ENCODE results near the gene BACE1.
"Not testable (repeated sequence)": the region's sequence is repeated elsewhere in the genome, so short reads cannot be mapped to it uniquely, and the experiment has no call there.

BACE1 gene

DNA sequence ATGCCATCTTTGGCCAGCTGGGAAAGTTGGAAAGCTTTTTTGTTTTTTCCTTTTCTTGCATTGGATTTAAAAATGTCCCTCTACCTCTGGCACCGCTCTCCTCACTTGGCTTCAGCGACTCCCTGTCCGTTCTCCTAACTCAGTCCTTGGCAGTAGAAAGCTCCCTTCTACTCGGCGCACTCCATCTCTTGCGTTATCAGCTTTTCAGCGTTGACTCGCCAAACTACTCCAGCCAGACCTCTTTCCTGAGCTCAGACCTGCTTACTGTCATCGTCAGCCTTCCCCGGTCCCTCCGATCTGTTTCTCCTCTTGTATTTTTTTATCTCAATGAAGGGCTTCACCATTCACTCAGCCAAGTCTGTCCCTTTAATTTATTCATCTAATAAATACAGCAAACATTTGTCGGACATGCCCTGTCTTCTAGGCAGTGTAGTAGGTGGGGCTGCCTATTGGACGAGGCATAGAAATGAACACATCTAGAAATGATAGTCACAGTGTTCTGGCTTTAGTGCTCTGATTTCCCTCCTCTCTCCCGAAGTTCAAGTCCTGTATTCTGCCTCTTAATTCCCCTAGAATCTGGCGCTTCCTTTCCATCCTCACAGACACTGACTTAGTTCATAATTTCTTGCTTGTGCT is 12.4 kb upstream of the BACE1 start:
- Histone ChIP-seq H3K36me3 (ENCODE audit: control insufficient read depth in 2 of 2, insufficient read depth in 2 of 2, low read length in 2 of 2) (no peaks in the 10 kb centered on the region), H3K27ac (ENCODE audit: low read depth in 2 of 2, low read length in 2 of 2) (peak overlapping the region; percentile 85 to 87), H3K27me3 (ENCODE audit: control insufficient read depth in 2 of 2, insufficient read depth in 2 of 2, low read length in 2 of 2) (no peaks in the 10 kb centered on the region), H3K4me1 (ENCODE audit: control insufficient read depth in 2 of 2, insufficient read depth in 2 of 2, low read length in 2 of 2) (peaks cover 6 to 7% of the 10 kb centered on the region in 2 donors), H3K4me3 (ENCODE audit: low read length in 2 of 2) (peak overlapping the region; percentile 80 to 89), H3K9me3 (ENCODE audit: control insufficient read depth in 2 of 2, low read length in 2 of 2) (no peaks in the 10 kb centered on the region), H3K9ac (ENCODE audit: low read depth in 1 of 2, low read length in 2 of 2) (peak overlapping the region; percentile 72 to 80)

- Histone ChIP-seq H3K9me3 (ENCODE audit: control insufficient read depth in 2 of 2, low read length in 2 of 2) (no peaks in the 10 kb centered on the region), H3K4me3 (ENCODE audit: low read length in 2 of 2) (peak within 1 kb of the TSS; percentile 80 to 89), H3K9ac (ENCODE audit: low read depth in 1 of 2, low read length in 2 of 2) (peak within 1 kb of the TSS; percentile 72 to 80), H3K27ac (ENCODE audit: low read depth in 2 of 2, low read length in 2 of 2) (peak within 1 kb of the TSS; percentile 85 to 87), H3K36me3 (ENCODE audit: control insufficient read depth in 2 of 2, insufficient read depth in 2 of 2, low read length in 2 of 2) (no peaks in the 10 kb centered on the region), H3K27me3 (ENCODE audit: control insufficient read depth in 2 of 2, insufficient read depth in 2 of 2, low read length in 2 of 2) (no peaks in the 10 kb centered on the region), H3K4me1 (ENCODE audit: control insufficient read depth in 2 of 2, insufficient read depth in 2 of 2, low read length in 2 of 2) (peaks cover 6 to 7% of the 10 kb centered on the region in 2 donors)
Measured at GRCh38 chr11:117327567-117328374, 11.7 kb upstream of the BACE1 start, which contains the start of gene CEP164. Gene CEP164 (plus strand): TSS chr11:117327854. CDS start chr11:117338587, 10,733 bp downstream.

GRCh38 chr11:117327255-117327566 is 11.2 kb upstream of the BACE1 start:
- peak overlapping the region; percentile 80 to 89 for H3K4me3 ChIP-seq (ENCODE audit: low read length in 2 of 2)
- H3K9me3 ChIP-seq (ENCODE audit: control insufficient read depth in 2 of 2, low read length in 2 of 2); H3K36me3 ChIP-seq (ENCODE audit: control insufficient read depth in 2 of 2, insufficient read depth in 2 of 2, low read length in 2 of 2); H3K4me1 ChIP-seq (ENCODE audit: control insufficient read depth in 2 of 2, insufficient read depth in 2 of 2, low read length in 2 of 2); H3K27me3 ChIP-seq (ENCODE audit: control insufficient read depth in 2 of 2, insufficient read depth in 2 of 2, low read length in 2 of 2); H3K27ac ChIP-seq (ENCODE audit: low read depth in 2 of 2, low read length in 2 of 2); H3K9ac ChIP-seq (ENCODE audit: low read depth in 1 of 2, low read length in 2 of 2): not testable (repeated sequence)

- no peaks in the 10 kb centered on the region for H3K9me3 ChIP-seq (ENCODE audit: control insufficient read depth in 2 of 2, low read length in 2 of 2)
- no peaks in the 10 kb centered on the region for H3K27me3 ChIP-seq (ENCODE audit: control insufficient read depth in 2 of 2, insufficient read depth in 2 of 2, low read length in 2 of 2)
- H3K9ac ChIP-seq (ENCODE audit: low read depth in 1 of 2, low read length in 2 of 2) = no peak overlapping the region
- no peak overlapping the region for H3K4me3 ChIP-seq (ENCODE audit: low read length in 2 of 2)
- no peak overlapping the region for H3K27ac ChIP-seq (ENCODE audit: low read depth in 2 of 2, low read length in 2 of 2)
- H3K4me1 ChIP-seq (ENCODE audit: control insufficient read depth in 2 of 2, insufficient read depth in 2 of 2, low read length in 2 of 2) = peaks cover 10 to 15% of the 10 kb centered on the region in 2 donors
- H3K36me3 ChIP-seq (ENCODE audit: control insufficient read depth in 2 of 2, insufficient read depth in 2 of 2, low read length in 2 of 2) = no peaks in the 10 kb centered on the region
Measured at GRCh38 chr11:117319214-117319840, 3.3 kb upstream of the BACE1 start.

DNA sequence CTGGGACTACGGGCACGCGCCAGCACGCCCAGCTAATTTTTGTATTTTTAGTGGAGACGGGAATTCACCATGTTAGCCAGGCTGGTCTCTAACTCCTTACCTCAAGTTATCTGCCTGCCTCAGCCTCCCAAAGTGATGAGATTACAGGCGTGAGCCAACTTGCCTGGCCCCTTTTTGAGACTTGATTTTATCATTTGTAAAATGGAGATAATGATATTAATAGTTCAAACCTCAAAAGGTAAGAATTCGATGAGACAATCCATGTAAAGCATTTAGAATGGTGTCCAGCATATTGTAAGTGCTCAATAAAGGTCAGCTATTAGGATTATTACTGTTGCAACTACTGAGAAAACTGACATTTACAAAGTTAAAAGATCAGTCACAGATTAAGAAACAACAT is 2.7 kb upstream of the BACE1 start:
- no peak overlapping the region for H3K9ac ChIP-seq (ENCODE audit: low read depth in 1 of 2, low read length in 2 of 2)
- no peak overlapping the region for H3K27ac ChIP-seq (ENCODE audit: low read depth in 2 of 2, low read length in 2 of 2)
- no peaks in the 10 kb centered on the region for H3K27me3 ChIP-seq (ENCODE audit: control insufficient read depth in 2 of 2, insufficient read depth in 2 of 2, low read length in 2 of 2)
- no peaks in the 10 kb centered on the region for H3K36me3 ChIP-seq (ENCODE audit: control insufficient read depth in 2 of 2, insufficient read depth in 2 of 2, low read length in 2 of 2)
- H3K4me1 ChIP-seq (ENCODE audit: control insufficient read depth in 2 of 2, insufficient read depth in 2 of 2, low read length in 2 of 2) = peaks cover 10 to 15% of the 10 kb centered on the region in 2 donors
- H3K9me3 ChIP-seq (ENCODE audit: control insufficient read depth in 2 of 2, low read length in 2 of 2) = no peaks in the 10 kb centered on the region
- H3K4me3 ChIP-seq (ENCODE audit: low read length in 2 of 2) = no peak overlapping the region

GRCh38 chr11:117315285-117316196 is 515 bp downstream of the BACE1 start:
- peak overlapping the region; percentile 41 to 64 for H3K9ac ChIP-seq (ENCODE audit: low read depth in 1 of 2, low read length in 2 of 2)

GRCh38 chr11:117314840-117315239 is 1.2 kb downstream of the BACE1 start:
- H3K4me1 ChIP-seq (ENCODE audit: control insufficient read depth in 2 of 2, insufficient read depth in 2 of 2, low read length in 2 of 2) = peaks cover 10 to 15% of the 10 kb centered on the region in 2 donors
- H3K27ac ChIP-seq (ENCODE audit: low read depth in 2 of 2, low read length in 2 of 2) = no peak overlapping the region
- no peaks in the 10 kb centered on the region for H3K27me3 ChIP-seq (ENCODE audit: control insufficient read depth in 2 of 2, insufficient read depth in 2 of 2, low read length in 2 of 2)
- peak overlapping the region; percentile 64 to 68 for H3K4me3 ChIP-seq (ENCODE audit: low read length in 2 of 2)
- no peaks in the 10 kb centered on the region for H3K9me3 ChIP-seq (ENCODE audit: control insufficient read depth in 2 of 2, low read length in 2 of 2)
- H3K9ac ChIP-seq (ENCODE audit: low read depth in 1 of 2, low read length in 2 of 2) = no peak overlapping the region
- H3K36me3 ChIP-seq (ENCODE audit: control insufficient read depth in 2 of 2, insufficient read depth in 2 of 2, low read length in 2 of 2) = no peaks in the 10 kb centered on the region

More at GRCh38 chr11:117315285-117316196, 515 bp downstream of the BACE1 start:
- Histone ChIP-seq H3K27ac (ENCODE audit: low read depth in 2 of 2, low read length in 2 of 2) (no peak overlapping the region), H3K4me1 (ENCODE audit: control insufficient read depth in 2 of 2, insufficient read depth in 2 of 2, low read length in 2 of 2) (peaks cover 10 to 15% of the 10 kb centered on the region in 2 donors), H3K27me3 (ENCODE audit: control insufficient read depth in 2 of 2, insufficient read depth in 2 of 2, low read length in 2 of 2) (no peaks in the 10 kb centered on the region), H3K9me3 (ENCODE audit: control insufficient read depth in 2 of 2, low read length in 2 of 2) (no peaks in the 10 kb centered on the region), H3K4me3 (ENCODE audit: low read length in 2 of 2) (peak overlapping the region; percentile 64 to 79), H3K36me3 (ENCODE audit: control insufficient read depth in 2 of 2, insufficient read depth in 2 of 2, low read length in 2 of 2) (no peaks in the 10 kb centered on the region)

- no peaks in the 10 kb centered on the region for H3K27me3 ChIP-seq (ENCODE audit: control insufficient read depth in 2 of 2, insufficient read depth in 2 of 2, low read length in 2 of 2)
- no peaks in the 10 kb centered on the region for H3K9me3 ChIP-seq (ENCODE audit: control insufficient read depth in 2 of 2, low read length in 2 of 2)
- no peak overlapping the region for H3K27ac ChIP-seq (ENCODE audit: low read depth in 2 of 2, low read length in 2 of 2)
- no peaks in the 10 kb centered on the region for H3K36me3 ChIP-seq (ENCODE audit: control insufficient read depth in 2 of 2, insufficient read depth in 2 of 2, low read length in 2 of 2)
- peaks cover 10 to 15% of the 10 kb centered on the region in 2 donors for H3K4me1 ChIP-seq (ENCODE audit: control insufficient read depth in 2 of 2, insufficient read depth in 2 of 2, low read length in 2 of 2)
- no peak overlapping the region for H3K9ac ChIP-seq (ENCODE audit: low read depth in 1 of 2, low read length in 2 of 2)
- H3K4me3 ChIP-seq (ENCODE audit: low read length in 2 of 2) = no peak overlapping the region
Measured at GRCh38 chr11:117313828-117314768, 2.0 kb downstream of the BACE1 start.

DNA sequence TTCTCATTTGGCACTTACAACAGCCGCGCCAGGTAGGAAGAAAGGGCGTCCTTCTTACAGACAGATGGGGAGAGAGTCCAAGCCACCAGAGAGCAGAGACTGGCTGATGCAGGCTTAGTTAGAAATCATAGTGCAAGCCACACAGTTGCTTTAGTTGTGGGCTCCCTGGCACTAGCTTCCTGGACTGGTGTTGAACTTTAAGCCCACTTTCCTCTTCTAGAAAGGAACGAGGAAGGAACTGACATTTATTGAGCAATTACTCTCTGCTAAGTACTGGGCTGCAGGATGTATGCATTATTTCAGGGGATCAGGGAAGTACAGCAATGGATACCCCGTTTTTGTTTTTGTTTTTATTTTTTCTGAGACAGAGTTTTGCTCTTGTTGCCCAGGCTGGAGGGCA is 3.0 kb downstream of the BACE1 start:
- H3K4me1 ChIP-seq (ENCODE audit: control insufficient read depth in 2 of 2, insufficient read depth in 2 of 2, low read length in 2 of 2) = peaks cover 10 to 15% of the 10 kb centered on the region in 2 donors
- H3K27ac ChIP-seq (ENCODE audit: low read depth in 2 of 2, low read length in 2 of 2) = no peak overlapping the region
- no peaks in the 10 kb centered on the region for H3K27me3 ChIP-seq (ENCODE audit: control insufficient read depth in 2 of 2, insufficient read depth in 2 of 2, low read length in 2 of 2)
- no peak overlapping the region for H3K9ac ChIP-seq (ENCODE audit: low read depth in 1 of 2, low read length in 2 of 2)
- H3K36me3 ChIP-seq (ENCODE audit: control insufficient read depth in 2 of 2, insufficient read depth in 2 of 2, low read length in 2 of 2) = no peaks in the 10 kb centered on the region
- no peak overlapping the region for H3K4me3 ChIP-seq (ENCODE audit: low read length in 2 of 2)
- H3K9me3 ChIP-seq (ENCODE audit: control insufficient read depth in 2 of 2, low read length in 2 of 2) = no peaks in the 10 kb centered on the region
